GM12878 (cell line): Measurements from ENCODE around the gene FAM47B. TPM values are rescaled to one million over a fixed set of nuclear protein-coding genes. Genes with fewer than 3 reads are reported as not detected.

Source experiments
- ATAC-seq: fragments of 200-7000 bp; cut with Tn5 transposase; 3 replicates; pipeline ENCODE4 v1.9.1; 2020; ENCODE audit warnings: mild to moderate bottlenecking, moderate library complexity
- BruUV-seq: library from RNA; stranded (reverse); fragments of 400-500 nt; replicated peaks from 2 replicates; lab custom pipeline; 2021; lab: Mats Ljungman, UMichigan
- CTCF ChIA-PET: fragments of 300-600 bp; sonication (Branson Sonifier 250); formaldehyde crosslinking; extraction: SDS; loops from one replicate; lab custom pipeline; 2021; ENCODE audit warnings: inconsistent platforms; lab: Yijun Ruan, JAX
- POLR2A ChIA-PET: fragments of 350-600 bp; formaldehyde crosslinking; extraction: SDS; loops from one replicate; lab custom pipeline; 2021; ENCODE audit warnings: inconsistent platforms; lab: Charles Lee
- RAD21 ChIA-PET: fragments of 300-600 bp; sonication (Branson Sonifier 250); formaldehyde crosslinking; loops from one replicate; lab custom pipeline; 2023; ENCODE audit warnings: antibody characterized with exemption; ENCODE audit not compliant: unreplicated experiment; lab: Charles Lee
- SMC1A ChIA-PET: fragments of 300-600 bp; sonication (Branson Sonifier 250); formaldehyde crosslinking; loops from one replicate; lab custom pipeline; 2023; ENCODE audit not compliant: unreplicated experiment, uncharacterized antibody; lab: Charles Lee
- DNase-seq: peaks from one replicate; pipeline ENCODE4 v3.0.0-alpha.2; 2011; ENCODE audit warnings: low read depth, low spot score
- FAIRE-seq: peaks from 3 replicates; lab custom pipeline; 2011; peaks lifted over from hg19 to GRCh38; lab: Jason Lieb, UNC
- H2AFZ ChIP-seq: 2 replicates; pipeline ENCODE4 v1.6.0; 2011; ENCODE audit warnings: low read depth, low read length, control low read depth; ENCODE audit not compliant: control insufficient read depth
- H3K27ac ChIP-seq: 2 replicates; pipeline ENCODE4 v1.5.1; 2011; ENCODE audit warnings: control low read depth; ENCODE audit not compliant: control insufficient read depth, insufficient read depth
- H3K27me3 ChIP-seq, 2 experiments: replicated peaks in 1 of 2; 2 replicates each; pipeline versions ENCODE4 v1.6.0 to v1.6.1; 2011; ENCODE audit warnings: low read length in 1 of 2; ENCODE audit not compliant: control insufficient read depth in 2 of 2, insufficient read depth in 2 of 2
- H3K36me3 ChIP-seq, 2 experiments: 2 replicates each; pipeline ENCODE4 v1.5.1; 2011; ENCODE audit warnings: low read length in 1 of 2; ENCODE audit not compliant: control insufficient read depth in 2 of 2, insufficient read depth in 2 of 2
- H3K4me1 ChIP-seq: 2 replicates; pipeline ENCODE4 v1.6.1; 2011; ENCODE audit warnings: mild to moderate bottlenecking, low read length, moderate library complexity, mixed read lengths; ENCODE audit not compliant: control insufficient read depth, insufficient read depth
- H3K4me2 ChIP-seq: 2 replicates; pipeline ENCODE4 v1.6.0; 2011; ENCODE audit warnings: control low read depth; ENCODE audit not compliant: control insufficient read depth, insufficient read depth
- H3K4me3 ChIP-seq: fragments of 200-600 bp; sonication (generic); 2 replicates; pipeline ENCODE4 v1.5.1; 2016
- H3K79me2 ChIP-seq: 2 replicates; pipeline ENCODE4 v1.6.0; 2011; ENCODE audit warnings: low read length; ENCODE audit not compliant: control insufficient read depth, insufficient read depth
- H3K9ac ChIP-seq: 2 replicates; pipeline ENCODE4 v1.8.0; 2011; ENCODE audit warnings: low read length, control low read depth, mixed read lengths; ENCODE audit not compliant: control insufficient read depth, insufficient read depth
- H3K9me3 ChIP-seq: replicated peaks from 3 replicates; pipeline ENCODE4 v1.5.1; 2011; ENCODE audit warnings: mild to moderate bottlenecking, low read length; ENCODE audit not compliant: control insufficient read depth, insufficient read depth
- H4K20me1 ChIP-seq: 2 replicates; pipeline ENCODE4 v1.6.0; 2011; ENCODE audit not compliant: control insufficient read depth, insufficient read depth
- ASH2L ChIP-seq: fragments of 300-600, 200-600 bp; sonication (generic); IDR thresholded peaks from 2 replicates; pipeline ENCODE4 v1.6.1; 2017; ENCODE audit warnings: low read depth, mild to moderate bottlenecking, borderline replicate concordance
- CBX3 ChIP-seq: fragments of 200-600 bp; sonication (generic); IDR thresholded peaks from 2 replicates; pipeline ENCODE4 v1.6.1; 2016; ENCODE audit warnings: low read depth, borderline replicate concordance
- CBX5 ChIP-seq: sonication (generic); IDR thresholded peaks from 2 replicates; pipeline ENCODE4 v1.6.1; 2016; ENCODE audit warnings: low read depth, moderate library complexity, mild to moderate bottlenecking, inconsistent platforms
- CHD1 ChIP-seq: IDR thresholded peaks from 2 replicates; pipeline ENCODE4 v1.6.1; 2012; ENCODE audit warnings: low read depth, low read length, improper control_type of control experiment
- JUNB ChIP-seq: IDR thresholded peaks from 2 replicates; pipeline ENCODE4 v1.6.1; 2016; ENCODE audit warnings: antibody characterized with exemption, mild to moderate bottlenecking
- KLF5 ChIP-seq: fragments of 450-650 bp; IDR thresholded peaks from 2 replicates; pipeline ENCODE4 v1.6.1; 2014; ENCODE audit warnings: mild to moderate bottlenecking; ENCODE audit not compliant: partially characterized antibody
- MEF2A ChIP-seq: IDR thresholded peaks from 2 replicates; pipeline ENCODE4 v1.6.1; 2011; ENCODE audit warnings: low read depth, mild to moderate bottlenecking, low read length, moderate library complexity; ENCODE audit not compliant: insufficient read depth
- NFYB ChIP-seq: IDR thresholded peaks from 2 replicates; pipeline ENCODE4 v1.6.1; 2011; ENCODE audit warnings: low read depth, mild to moderate bottlenecking, low read length, improper control_type of control experiment, moderate library complexity; ENCODE audit not compliant: insufficient read depth
- PRDM15 ChIP-seq: fragments of 450-650 bp; formaldehyde crosslinking; IDR thresholded peaks from 2 replicates; pipeline ENCODE4 v1.4.0; 2020; ENCODE audit warnings: mild to moderate bottlenecking, moderate library complexity
- RAD21 ChIP-seq: IDR thresholded peaks from 2 replicates; pipeline ENCODE4 v1.6.1; 2011; ENCODE audit warnings: mild to moderate bottlenecking, low read depth, low read length, moderate library complexity; ENCODE audit not compliant: insufficient read depth
- RAD51 ChIP-seq: fragments of 450-650 bp; IDR thresholded peaks from 2 replicates; pipeline ENCODE4 v1.6.1; 2016; ENCODE audit warnings: moderate library complexity, mild to moderate bottlenecking, inconsistent platforms
- SKIL ChIP-seq: fragments of 450-650 bp; IDR thresholded peaks from 2 replicates; pipeline ENCODE4 v1.6.1; 2017; ENCODE audit warnings: mild to moderate bottlenecking, low read depth, inconsistent platforms; ENCODE audit not compliant: poor library complexity, severe bottlenecking
- SREBF1 ChIP-seq: IDR thresholded peaks from 2 replicates; pipeline ENCODE4 v1.6.1; 2012; ENCODE audit warnings: mild to moderate bottlenecking, low read length
- YBX1 ChIP-seq: fragments of 450-650 bp; IDR thresholded peaks from 2 replicates; pipeline ENCODE4 v1.6.1; 2016; ENCODE audit warnings: antibody characterized with exemption
- WGBS: methylation state at CpG from one replicate; pipeline ENCODE4 v1.1.6; 2016; ENCODE audit warnings: low lambda C conversion rate; ENCODE audit not compliant: insufficient replicate concordance, insufficient coverage; ENCODE audit errors: missing lambda C conversion rate; 5-methylcytosine and 5-hydroxymethylcytosine counted together
- in situ Hi-C: fragments of 300-500 bp; cut with MboI; formaldehyde crosslinking; loops from 9 replicates; pipeline ENCODE4 v1.14.3; 2018; ENCODE audit warnings: mixed read lengths
- intact Hi-C: fragments of 100-400 bp; cut with micrococcal nuclease; formaldehyde crosslinking; loops from one replicate; pipeline ENCODE4 v1.14.2; 2022; ENCODE audit not compliant: unreplicated experiment
- polyA plus RNA-seq, 11 experiments: library from polyadenylated mRNA; depleted of rRNA in 4 of 11; unstranded in 6 of 11; stranded (reverse) in 5 of 11; fragments of >200 nt; fragmentation: Nextera tagmentation in 4 of 11; fragmentation: Illumina TruSeq in 1 of 11; extraction: Ambion mirVana in 4 of 11; extraction: Trizol in 1 of 11; gene quantifications; 1 replicate in 1 of 11; 2 replicates in 10 of 11; pipeline versions ENCODE4 v1.2.1 to v1.2.3, GENCODE V29; 2011 to 2016; ENCODE audit warnings: inconsistent platforms in 2 of 11, missing spikeins in 2 of 11, low read depth in 1 of 11
- total RNA-seq, 4 experiments: library from RNA; depleted of rRNA in 3 of 4; stranded (reverse); fragments of >200 nt in 3 of 4; fragmentation: Illumina TruSeq in 1 of 4; extraction: Trizol in 1 of 4; gene quantifications; 2 replicates each; pipeline versions ENCODE4 v1.2.1 to v1.2.3, GENCODE V29; 2013 to 2021

The FAM47B gene
- total and polyA plus RNA-seq, 10 of the 15 experiments (the other 5 are each of a cell fraction or from before 2014, with no cell fraction given), result not detected

GRCh38 chrX:34901761-34902160 lies 40.8 kb upstream of the FAM47B start:
- Histone ChIP-seq H3K9me3 (no peaks in the 10 kb centered on the region), H3K9ac (no peak overlapping the region), H3K4me2 (no peak overlapping the region), H2AFZ (no peak overlapping the region), H3K27ac (no peak overlapping the region), H3K4me1 (no peaks in the 10 kb centered on the region), H3K4me3 (no peak overlapping the region), H3K27me3 (no peaks in the 10 kb centered on the region), H3K36me3 (no peaks in the 10 kb centered on the region), H3K79me2 (no peaks in the 10 kb centered on the region), H4K20me1 (no peaks in the 10 kb centered on the region)
- FAIRE-seq (no peak), DNase-seq (no peak), ATAC-seq (no peak)
- ChIA-PET RAD21 (no interaction called here), CTCF (no interaction called here), SMC1A (no interaction called here), POLR2A (no interaction called here)
- TF ChIP-seq MEF2A, result no peak
- no peak for TF ChIP-seq JUNB
- TF ChIP-seq NFYB, result no peak
- no peak for TF ChIP-seq CHD1
- no peak for TF ChIP-seq CBX5
- no peak for TF ChIP-seq SREBF1
- TF ChIP-seq ASH2L, result no peak
- TF ChIP-seq CBX3, result no peak
- in situ Hi-C loops, result no loop called here
- no TSS peak for BruUV-seq
- intact Hi-C loops, result no loop called here
- 0% methylated on average over 2 of the region's 2 CpGs for WGBS

GRCh38 chrX:34903316-34903715 lies 39.3 kb upstream of the FAM47B start:
- Histone ChIP-seq H3K27ac (no peak overlapping the region), H3K9ac (no peak overlapping the region), H3K4me3 (no peak overlapping the region), H4K20me1 (no peaks in the 10 kb centered on the region), H2AFZ (no peak overlapping the region), H3K4me2 (no peak overlapping the region), H3K9me3 (no peaks in the 10 kb centered on the region), H3K27me3 (no peaks in the 10 kb centered on the region), H3K79me2 (no peaks in the 10 kb centered on the region), H3K36me3 (no peaks in the 10 kb centered on the region), H3K4me1 (no peaks in the 10 kb centered on the region)
- in situ Hi-C loops, result no loop called here
- ATAC-seq (no peak), FAIRE-seq (no peak), DNase-seq (no peak)
- ChIA-PET POLR2A (no interaction called here), CTCF (no interaction called here), RAD21 (no interaction called here), SMC1A (no interaction called here)
- intact Hi-C loops, result no loop called here
- no TSS peak for BruUV-seq
- 0% methylated on average over 2 of the region's 2 CpGs for WGBS
- TF ChIP-seq ASH2L (no peak), YBX1 (no peak), SKIL (no peak), KLF5 (no peak), PRDM15 (CRISPR knock-in tag) (no peak), RAD51 (no peak), RAD21 (no peak)
